T-helper 2 cell treated with Interferon-gamma antibody and Interleukin-4, amounts not matched to agents 5 μg/mL and 100 μg/mL, for 36 hours (primary cell): ENCODE data around the gene EYS.

Source experiments
- DNase-seq: peaks from one replicate; pipeline ENCODE4 v3.0.0; 2021; ENCODE audit warnings: low spot score
- H3K27ac Mint-ChIP-seq: one replicate; pipeline ENCODE4 v1.8.0; 2021; ENCODE audit warnings: mild to moderate bottlenecking, mixed read lengths
- H3K27me3 Mint-ChIP-seq: one replicate; pipeline ENCODE4 v1.8.0; 2021; ENCODE audit warnings: low read depth, mixed read lengths
- H3K36me3 Mint-ChIP-seq: one replicate; pipeline ENCODE4 v1.8.0; 2021; ENCODE audit warnings: low read depth, mixed read lengths
- H3K4me1 Mint-ChIP-seq: one replicate; pipeline ENCODE4 v1.8.0; 2021; ENCODE audit warnings: low read depth, mixed read lengths
- H3K4me3 Mint-ChIP-seq: one replicate; pipeline ENCODE4 v1.8.0; 2022; ENCODE audit warnings: mild to moderate bottlenecking, moderate library complexity, mixed read lengths
- H3K9me3 Mint-ChIP-seq: one replicate; pipeline ENCODE4 v1.8.0; 2021; ENCODE audit warnings: mixed read lengths

Gene EYS

GRCh38 chr6:64811119-64811518 lies 895.9 kb downstream of the EYS start:
- Mint-ChIP-seq H3K27me3 (no peaks in the 10 kb centered on the region), H3K27ac (no peak overlapping the region), H3K4me1 (no peaks in the 10 kb centered on the region), H3K4me3 (no peak overlapping the region), H3K9me3 (peaks cover 4% of the 10 kb centered on the region), H3K36me3 (no peaks in the 10 kb centered on the region)
- DNase-seq, result no peak

GRCh38 chr6:64807785-64808184 lies 899.2 kb downstream of the EYS start:
- DNase-seq, result no peak
- no peaks in the 10 kb centered on the region for H3K4me1 Mint-ChIP-seq
- H3K4me3 Mint-ChIP-seq, result no peak overlapping the region
- H3K27ac Mint-ChIP-seq, result no peak overlapping the region
- no peaks in the 10 kb centered on the region for H3K27me3 Mint-ChIP-seq
- no peaks in the 10 kb centered on the region for H3K36me3 Mint-ChIP-seq
- H3K9me3 Mint-ChIP-seq, result peaks cover 7% of the 10 kb centered on the region

- Mint-ChIP-seq H3K27ac (no peak overlapping the region), H3K4me3 (no peak overlapping the region), H3K4me1 (no peaks in the 10 kb centered on the region), H3K9me3 (peaks cover 10% of the 10 kb centered on the region), H3K27me3 (no peaks in the 10 kb centered on the region), H3K36me3 (no peaks in the 10 kb centered on the region)
- DNase-seq, result no peak
These were observed 903.4 kb downstream of the EYS start for GRCh38 chr6:64803470-64804166.

- Mint-ChIP-seq H3K27me3 (no peaks in the 10 kb centered on the region), H3K27ac (no peak overlapping the region), H3K36me3 (no peaks in the 10 kb centered on the region), H3K4me3 (no peak overlapping the region), H3K4me1 (no peaks in the 10 kb centered on the region), H3K9me3 (peaks cover 24% of the 10 kb centered on the region)
- no peak for DNase-seq
These were observed 914.5 kb downstream of the EYS start for GRCh38 chr6:64792534-64792933.

- no peaks in the 10 kb centered on the region for H3K36me3 Mint-ChIP-seq
- H3K27ac Mint-ChIP-seq, result no peak overlapping the region
- no peaks in the 10 kb centered on the region for H3K27me3 Mint-ChIP-seq
- H3K9me3 Mint-ChIP-seq, result peaks cover 30% of the 10 kb centered on the region
- H3K4me3 Mint-ChIP-seq, result no peak overlapping the region
- DNase-seq, result no peak
- no peaks in the 10 kb centered on the region for H3K4me1 Mint-ChIP-seq
These were observed 917.5 kb downstream of the EYS start for GRCh38 chr6:64789476-64789875.

- no peak for DNase-seq
- H3K27me3 Mint-ChIP-seq, result no peaks in the 10 kb centered on the region
- no peaks in the 10 kb centered on the region for H3K4me1 Mint-ChIP-seq
- H3K9me3 Mint-ChIP-seq, result peaks cover 30% of the 10 kb centered on the region
- H3K36me3 Mint-ChIP-seq, result no peaks in the 10 kb centered on the region
- H3K4me3 Mint-ChIP-seq, result no peak overlapping the region
- no peak overlapping the region for H3K27ac Mint-ChIP-seq
These were observed 920.3 kb downstream of the EYS start for GRCh38 chr6:64786736-64787135.

- Mint-ChIP-seq H3K27ac (no peak overlapping the region), H3K4me1 (no peaks in the 10 kb centered on the region), H3K9me3 (peaks cover 33% of the 10 kb centered on the region), H3K27me3 (no peaks in the 10 kb centered on the region), H3K4me3 (no peak overlapping the region), H3K36me3 (no peaks in the 10 kb centered on the region)
- no peak for DNase-seq
These were observed 924.1 kb downstream of the EYS start for GRCh38 chr6:64782877-64783276.

GRCh38 chr6:64777941-64778785 lies 928.9 kb downstream of the EYS start:
- Mint-ChIP-seq H3K9me3 (peaks cover 33% of the 10 kb centered on the region), H3K27me3 (no peaks in the 10 kb centered on the region), H3K4me3 (no peak overlapping the region)

GRCh38 chr6:64776359-64776758 lies 930.7 kb downstream of the EYS start:
- no peak for DNase-seq
- Mint-ChIP-seq H3K4me3 (no peak overlapping the region), H3K9me3 (peaks cover 38% of the 10 kb centered on the region), H3K27ac (no peak overlapping the region), H3K27me3 (no peaks in the 10 kb centered on the region), H3K36me3 (no peaks in the 10 kb centered on the region), H3K4me1 (no peaks in the 10 kb centered on the region)

More at GRCh38 chr6:64777941-64778785, 928.9 kb downstream of the EYS start:
- H3K27ac Mint-ChIP-seq, result no peak overlapping the region
- H3K36me3 Mint-ChIP-seq, result no peaks in the 10 kb centered on the region
- no peaks in the 10 kb centered on the region for H3K4me1 Mint-ChIP-seq
- no peak for DNase-seq

- no peak for DNase-seq
- Mint-ChIP-seq H3K27me3 (no peaks in the 10 kb centered on the region), H3K36me3 (no peaks in the 10 kb centered on the region), H3K4me1 (no peaks in the 10 kb centered on the region), H3K9me3 (peaks cover 29% of the 10 kb centered on the region), H3K4me3 (no peak overlapping the region), H3K27ac (no peak overlapping the region)
These were observed 932.1 kb downstream of the EYS start for GRCh38 chr6:64774881-64775280.

GRCh38 chr6:64750910-64751309 lies 956.1 kb downstream of the EYS start:
- no peaks in the 10 kb centered on the region for H3K36me3 Mint-ChIP-seq
- no peaks in the 10 kb centered on the region for H3K27me3 Mint-ChIP-seq
- no peak overlapping the region for H3K4me3 Mint-ChIP-seq
- no peaks in the 10 kb centered on the region for H3K4me1 Mint-ChIP-seq
- no peak for DNase-seq
- H3K9me3 Mint-ChIP-seq, result peaks cover 27% of the 10 kb centered on the region
- no peak overlapping the region for H3K27ac Mint-ChIP-seq

GRCh38 chr6:64737418-64737817 lies 969.6 kb downstream of the EYS start:
- no peaks in the 10 kb centered on the region for H3K27me3 Mint-ChIP-seq
- no peak overlapping the region for H3K27ac Mint-ChIP-seq
- no peaks in the 10 kb centered on the region for H3K4me1 Mint-ChIP-seq
- H3K9me3 Mint-ChIP-seq, result peaks cover 27% of the 10 kb centered on the region
- no peak for DNase-seq
- H3K4me3 Mint-ChIP-seq, result no peak overlapping the region
- H3K36me3 Mint-ChIP-seq, result no peaks in the 10 kb centered on the region

- Mint-ChIP-seq H3K27me3 (no peaks in the 10 kb centered on the region), H3K9me3 (peaks cover 30% of the 10 kb centered on the region), H3K4me1 (no peaks in the 10 kb centered on the region), H3K4me3 (no peak overlapping the region), H3K27ac (no peak overlapping the region), H3K36me3 (no peaks in the 10 kb centered on the region)
- no peak for DNase-seq
These were observed 970.5 kb downstream of the EYS start for GRCh38 chr6:64736421-64736950.

- Mint-ChIP-seq H3K9me3 (peaks cover 43% of the 10 kb centered on the region), H3K4me3 (no peak overlapping the region), H3K36me3 (no peaks in the 10 kb centered on the region)
These were observed 973.6 kb downstream of the EYS start for GRCh38 chr6:64733433-64733832.

More at GRCh38 chr6:64733433-64733832, 973.6 kb downstream of the EYS start:
- no peaks in the 10 kb centered on the region for H3K27me3 Mint-ChIP-seq
- H3K27ac Mint-ChIP-seq, result no peak overlapping the region
- no peaks in the 10 kb centered on the region for H3K4me1 Mint-ChIP-seq
- DNase-seq, result no peak
